HepG2 (cell line): ENCODE data around the gene NDOR1. TPM values are rescaled to one million over a fixed set of nuclear protein-coding genes. Genes with fewer than 3 reads are reported as not detected.

Experiments used
- ATAC-seq: fragments of 200-7000 bp; cut with Tn5 transposase; 3 replicates; pipeline ENCODE4 v1.9.1; 2020; ENCODE audit warnings: mild to moderate bottlenecking, moderate library complexity
- BruUV-seq: library from RNA; stranded (reverse); fragments of 400-500 nt; replicated peaks from 2 replicates; lab custom pipeline; 2021; lab: Mats Ljungman, UMichigan
- CTCF ChIA-PET: fragments of 300-600 bp; formaldehyde crosslinking; extraction: SDS; loops from one replicate; lab custom pipeline; 2021; ENCODE audit warnings: low total read pairs, inconsistent platforms, low intra/inter-chr PET ratio; lab: Yijun Ruan, JAX
- POLR2A ChIA-PET: fragments of 350-600 bp; sonication (Branson Sonifier 250); formaldehyde crosslinking; loops from one replicate; lab custom pipeline; 2020; ENCODE audit warnings: antibody characterized with exemption, inconsistent platforms; lab: Yijun Ruan, JAX
- DNase-seq: peaks from one replicate; pipeline ENCODE4 v3.0.0-alpha.2; 2015; ENCODE audit warnings: low spot score
- FAIRE-seq: peaks from 3 replicates; lab custom pipeline; 2011; peaks lifted over from hg19 to GRCh38; lab: Jason Lieb, UNC
- H2AFZ ChIP-seq: one replicate; pipeline ENCODE4 v1.6.1; 2011; ENCODE audit warnings: low read length, inconsistent platforms
- H3K27ac ChIP-seq: fragments of 300-600 bp; 3 replicates; pipeline ENCODE4 v1.8.0; 2011; ENCODE audit warnings: mixed run types, mild to moderate bottlenecking, mixed read lengths, low read length, inconsistent platforms; ENCODE audit not compliant: insufficient read depth; ENCODE audit errors: extremely low read length
- H3K27me3 ChIP-seq, 2 experiments: fragments of 200-600 bp in 1 of 2; 2 replicates in 1 of 2; 3 replicates in 1 of 2; pipeline versions ENCODE4 v1.6.0 to v1.8.0; 2011; ENCODE audit warnings: low read length in 2 of 2, mild to moderate bottlenecking in 2 of 2, moderate library complexity in 2 of 2, inconsistent platforms in 1 of 2; ENCODE audit not compliant: insufficient read depth in 2 of 2, control insufficient read depth in 1 of 2
- H3K36me3 ChIP-seq, 2 experiments: fragments of 200-600 bp in 1 of 2; replicated peaks in 1 of 2; 2 replicates in 1 of 2; 3 replicates in 1 of 2; pipeline versions ENCODE4 v1.5.1 to v1.8.0; 2011; ENCODE audit warnings: low read length in 2 of 2, inconsistent platforms in 1 of 2; ENCODE audit not compliant: insufficient read depth in 2 of 2, control insufficient read depth in 1 of 2
- H3K4me1 ChIP-seq: 2 replicates; pipeline ENCODE4 v1.5.1; 2012; ENCODE audit warnings: low read length, inconsistent platforms; ENCODE audit not compliant: insufficient read depth
- H3K4me2 ChIP-seq: 2 replicates; pipeline ENCODE4 v1.6.0; 2011; ENCODE audit warnings: low read depth, low read length, inconsistent platforms
- H3K4me3 ChIP-seq, 3 experiments: fragments of 200-600 bp in 1 of 3; sonication (generic), shearing (Covaris generic) in 1 of 3; replicated peaks in 1 of 3; 2 replicates each; pipeline ENCODE4 v1.5.1; 2011 to 2016; ENCODE audit warnings: low read length in 3 of 3, inconsistent platforms in 2 of 3, low read depth in 2 of 3, mild to moderate bottlenecking in 2 of 3, control low read depth in 1 of 3, mixed read lengths in 1 of 3; ENCODE audit not compliant: insufficient read depth in 1 of 3
- H3K79me2 ChIP-seq: one replicate; pipeline ENCODE4 v1.6.1; 2011; ENCODE audit warnings: low read length, inconsistent platforms; ENCODE audit not compliant: insufficient read depth
- H3K9ac ChIP-seq: 2 replicates; pipeline ENCODE4 v1.6.0; 2011; ENCODE audit warnings: mild to moderate bottlenecking, low read depth, low read length, inconsistent platforms; ENCODE audit not compliant: insufficient read depth
- H3K9me3 ChIP-seq: 2 replicates; pipeline ENCODE4 v1.5.1; 2012; ENCODE audit warnings: mild to moderate bottlenecking, low read length
- H4K20me1 ChIP-seq: 2 replicates; pipeline ENCODE4 v1.6.0; 2011; ENCODE audit warnings: inconsistent platforms, mild to moderate bottlenecking, low read length, moderate library complexity; ENCODE audit not compliant: insufficient read depth
- DMAP1 ChIP-seq: IDR thresholded peaks from 2 replicates; pipeline ENCODE4 v1.6.1; 2016
- HDAC1 ChIP-seq: sonication (generic); formaldehyde crosslinking; IDR thresholded peaks from 2 replicates; pipeline ENCODE4 v1.5.1; 2020; ENCODE audit warnings: mild to moderate bottlenecking, missing genetic modification reagents
- HMGXB4 ChIP-seq, 2 experiments: sonication (generic) in 1 of 2; formaldehyde crosslinking in 1 of 2; IDR thresholded peaks; 2 replicates each; pipeline versions ENCODE4 v1.4.0 to v1.6.1; 2018 to 2020; ENCODE audit warnings: missing genetic modification reagents in 2 of 2, borderline replicate concordance in 1 of 2, low read depth in 1 of 2, mild to moderate bottlenecking in 1 of 2, missing biosample characterization in 1 of 2
- KIAA2018 ChIP-seq: sonication (generic); formaldehyde crosslinking; IDR thresholded peaks from 2 replicates; pipeline ENCODE4 v1.5.0; 2020; ENCODE audit warnings: mild to moderate bottlenecking, missing genetic modification reagents, borderline replicate concordance
- PCBP1 ChIP-seq: fragments of 200-400 bp; formaldehyde crosslinking; IDR thresholded peaks from 2 replicates; pipeline ENCODE4 v1.6.1; 2017; ENCODE audit warnings: mild to moderate bottlenecking, low read depth, low read length, borderline replicate concordance
- REL ChIP-seq: sonication (generic); formaldehyde crosslinking; conservative IDR thresholded peaks from 2 replicates; pipeline ENCODE4 v1.8.0; 2022; ENCODE audit warnings: mild to moderate bottlenecking, missing genetic modification reagents, moderate library complexity
- TP53 ChIP-seq: sonication (generic); formaldehyde crosslinking; conservative IDR thresholded peaks from 2 replicates; pipeline ENCODE4 v1.4.0; 2020; ENCODE audit warnings: missing genetic modification reagents
- ZBTB14 ChIP-seq: sonication (generic); formaldehyde crosslinking; IDR thresholded peaks from 2 replicates; pipeline ENCODE4 v1.4.0; 2020; ENCODE audit warnings: missing genetic modification reagents
- ZNF639 ChIP-seq: conservative IDR thresholded peaks from 2 replicates; pipeline ENCODE4 v1.6.1; 2018; ENCODE audit warnings: missing genetic modification reagents
- WGBS: methylation state at CpG from one replicate; pipeline ENCODE4 v1.1.6; 2017; ENCODE audit warnings: low lambda C conversion rate; 5-methylcytosine and 5-hydroxymethylcytosine counted together
- in situ Hi-C: cut with HindIII; loops from 2 replicates; pipeline ENCODE4 v1.10.0; 2017; ENCODE audit warnings: low pct_unique_long_range_greater_than_20kb; ENCODE audit not compliant: extremely low pct_ligation_motif_present
- intact Hi-C: fragments of 100-400 bp; cut with micrococcal nuclease; formaldehyde crosslinking; loops from one replicate; pipeline ENCODE4 v1.10.0; 2022; ENCODE audit not compliant: unreplicated experiment
- polyA plus RNA-seq, 8 experiments: library from polyadenylated mRNA; depleted of rRNA in 3 of 8; stranded (reverse) in 7 of 8; unstranded in 1 of 8; fragments of >200 nt; fragmentation: Illumina TruSeq in 4 of 8; extraction: Trizol in 4 of 8; gene quantifications; 2 replicates each; pipeline versions ENCODE4 v1.2.1 to v1.2.3, GENCODE V29; 2011 to 2016; ENCODE audit warnings: low read depth in 4 of 8, missing spikeins in 1 of 8, mixed read lengths in 1 of 8; ENCODE audit not compliant: insufficient read depth in 1 of 8
- total RNA-seq, 5 experiments: library from RNA; depleted of rRNA; stranded (reverse); fragments of >200 nt; fragmentation: Illumina TruSeq; extraction: Trizol; gene quantifications; 2 replicates each; pipeline ENCODE4 v1.2.3, GENCODE V29; 2016; ENCODE audit warnings: low read depth in 1 of 5

Gene NDOR1
- total and polyA plus RNA-seq, 2 of the 13 experiments (the other 11 are each of a cell fraction or from before 2014, with no cell fraction given): 3.6 to 8.7 TPM

- Histone ChIP-seq H3K9me3 (no peaks in the 10 kb centered on the region), H3K27me3 (no peaks in the 10 kb centered on the region; a peak in 1 of 5 replicates), H3K27ac (no peak overlapping the region), H3K9ac (no peak overlapping the region), H3K4me2 (peak overlapping the region; percentile 96), H3K4me3 (peak overlapping the region in 2 of 3 experiments; percentile 62 to 72; a peak in 2 of 6 replicates), H3K4me1 (peaks cover 79% of the 10 kb centered on the region), H3K79me2 (no peaks in the 10 kb centered on the region), H3K36me3 (no peaks in the 10 kb centered on the region), H4K20me1 (no peaks in the 10 kb centered on the region), H2AFZ (no peak overlapping the region)
- intact Hi-C loops: loop anchor here (2.0 kb wide), 2 partner anchors 39 to 107 kb away; partner anchors contain the start of genes ANAPC2 and SSNA1
- in situ Hi-C loops: loop anchor here (5.0 kb wide), 2 partner anchors 41 to 116 kb away; partner anchors contain the start of genes ANAPC2, DPP7 and SSNA1
- FAIRE-seq (no peak), ATAC-seq (no peak), DNase-seq (no peak)
- WGBS: 49% methylated on average over 4 of the region's 18 CpGs
- CTCF ChIA-PET: interaction anchor here (0.7 to 1.5 kb wide), 5 partner anchors 9 to 65 kb away, joined by 3 to 16 read pairs (median 3); partner anchors contain the start of genes ANAPC2 and SSNA1
- POLR2A ChIA-PET: interaction anchor here (0.9 to 13.4 kb wide), 10 partner anchors 10 to 110 kb away, joined by 3 to 225 read pairs (median 4); partner anchors contain the start of genes NDOR1, SSNA1, TMEM203 and TPRN
- BruUV-seq: no TSS peak
- TF ChIP-seq REL (0 out of 2 replicates have a peak, but pooled peaks have one; percentile 10), PCBP1 (peak; percentile 56; the same call in 1 of the 2 replicates), HMGXB4 (CRISPR knock-in tag; IDR thresholded peaks at IDR 0.05; ENCODE audit: borderline replicate concordance in 1 of 2, low read depth in 1 of 2) (0 out of 4 replicates have a peak, but pooled peaks of 1 of the 2 experiments have one; percentile 10), DMAP1 (CRISPR knock-in tag) (no peak), ZBTB14 (CRISPR knock-in tag) (no peak), TP53 (CRISPR knock-in tag) (no peak), ZNF639 (CRISPR knock-in tag) (no peak), HDAC1 (CRISPR knock-in tag) (0 out of 2 replicates have a peak, but pooled peaks have one; percentile 7), KIAA2018 (CRISPR knock-in tag) (no peak)
These were observed 22.5 kb downstream of the NDOR1 start for GRCh38 chr9:137227853-137228505.
